Measurements from ENCODE around the gene SCG3. TPM values are rescaled to one million over a fixed set of nuclear protein-coding genes. Genes with fewer than 3 reads are reported as not detected.

The SCG3 gene
- polyA plus RNA-seq, 2 of the 4 experiments (the other 2 are of a cell fraction), result 0.03 TPM; not detected in 1

DNA sequence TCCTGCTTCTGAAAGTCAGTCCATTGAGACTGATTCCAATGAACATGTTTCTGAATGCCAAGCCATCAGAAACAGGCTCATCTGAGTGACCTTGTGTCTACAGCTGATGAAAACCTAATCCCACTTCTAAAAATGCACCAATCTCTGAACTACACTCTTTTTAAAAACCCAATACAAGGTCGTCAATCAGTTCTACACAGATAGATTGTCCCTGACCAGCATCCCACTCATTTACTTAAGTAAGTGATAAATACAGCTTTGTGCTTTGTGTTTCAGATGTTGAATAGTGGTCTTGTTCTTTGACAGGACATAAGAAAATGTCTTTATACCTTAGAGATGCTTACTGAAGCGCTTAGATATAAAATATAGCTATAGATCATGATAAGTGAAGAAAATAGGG, 20.2 kb upstream of the SCG3 start (continued):
- TF ChIP-seq TFCP2L1 (CRISPR knock-in tag; IDR thresholded peaks at IDR 0.05) (no peak), MAZ (IDR thresholded peaks at IDR 0.05; ENCODE audit: borderline replicate concordance, low read depth, low read length) (no peak), EHF (CRISPR knock-in tag; IDR thresholded peaks at IDR 0.05) (no peak), TP53 (CRISPR knock-in tag; IDR thresholded peaks at IDR 0.05) (no peak), HOXB13 (CRISPR knock-in tag; IDR thresholded peaks at IDR 0.05; ENCODE audit: low read depth) (no peak), POLR2AphosphoS2 (conservative IDR thresholded peaks at IDR 0.05; ENCODE audit: low read length) (no peak), CEBPB (IDR thresholded peaks at IDR 0.05) (no peak), SMC3 (IDR thresholded peaks at IDR 0.05) (no peak)

DNA sequence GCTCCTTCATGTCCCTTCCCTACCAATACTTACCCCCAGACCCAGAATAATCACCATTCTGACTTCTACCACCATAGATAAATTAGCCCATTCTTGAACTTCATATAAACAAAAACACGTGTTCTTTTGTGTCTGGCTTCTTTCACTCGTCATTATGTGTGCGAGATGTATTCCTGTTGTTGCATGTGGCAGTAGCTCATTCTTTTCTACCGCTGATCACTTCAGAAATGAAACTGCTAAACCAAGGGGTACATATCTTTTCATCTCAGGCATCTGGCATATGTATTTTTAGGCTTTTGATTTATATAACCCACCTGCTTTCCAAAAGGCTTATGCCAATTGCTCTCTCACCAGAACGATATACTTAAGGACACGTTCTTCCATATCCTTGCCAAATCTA, 13.8 kb upstream of the SCG3 start:
- TF ChIP-seq FOSL2 (IDR thresholded peaks at IDR 0.05) (no peak), FOSL2 (CRISPR knock-in tag; IDR thresholded peaks at IDR 0.05) (no peak), BHLHE40 (IDR thresholded peaks at IDR 0.05; ENCODE audit: low read depth, low read length) (no peak), FOXS1 (CRISPR knock-in tag; IDR thresholded peaks at IDR 0.05) (no peak), RNF2 (IDR thresholded peaks at IDR 0.05; ENCODE audit: borderline replicate concordance, low read depth) (no peak), PHF8 (IDR thresholded peaks at IDR 0.05; ENCODE audit: borderline replicate concordance, low read depth) (no peak), ESRRA (IDR thresholded peaks at IDR 0.05; ENCODE audit: borderline replicate concordance, low read length) (no peak), NPAS2 (CRISPR knock-in tag; IDR thresholded peaks at IDR 0.05; ENCODE audit: borderline replicate concordance) (no peak), CHD4 (IDR thresholded peaks at IDR 0.05; ENCODE audit: borderline replicate concordance) (no peak)
- TF ChIP-seq, protein P1, sequence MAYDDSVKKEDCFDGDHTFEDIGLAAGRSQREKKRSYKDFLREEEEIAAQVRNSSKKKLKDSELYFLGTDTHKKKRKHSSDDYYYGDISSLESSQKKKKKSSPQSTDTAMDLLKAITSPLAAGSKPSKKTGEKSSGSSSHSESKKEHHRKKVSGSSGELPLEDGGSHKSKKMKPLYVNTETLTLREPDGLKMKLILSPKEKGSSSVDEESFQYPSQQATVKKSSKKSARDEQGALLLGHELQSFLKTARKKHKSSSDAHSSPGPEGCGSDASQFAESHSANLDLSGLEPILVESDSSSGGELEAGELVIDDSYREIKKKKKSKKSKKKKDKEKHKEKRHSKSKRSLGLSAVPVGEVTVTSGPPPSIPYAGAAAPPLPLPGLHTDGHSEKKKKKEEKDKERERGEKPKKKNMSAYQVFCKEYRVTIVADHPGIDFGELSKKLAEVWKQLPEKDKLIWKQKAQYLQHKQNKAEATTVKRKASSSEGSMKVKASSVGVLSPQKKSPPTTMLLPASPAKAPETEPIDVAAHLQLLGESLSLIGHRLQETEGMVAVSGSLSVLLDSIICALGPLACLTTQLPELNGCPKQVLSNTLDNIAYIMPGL (CRISPR knock-in tag; IDR thresholded peaks at IDR 0.05; ENCODE audit: borderline replicate concordance), result no peak
- TF ChIP-seq, protein P2, sequence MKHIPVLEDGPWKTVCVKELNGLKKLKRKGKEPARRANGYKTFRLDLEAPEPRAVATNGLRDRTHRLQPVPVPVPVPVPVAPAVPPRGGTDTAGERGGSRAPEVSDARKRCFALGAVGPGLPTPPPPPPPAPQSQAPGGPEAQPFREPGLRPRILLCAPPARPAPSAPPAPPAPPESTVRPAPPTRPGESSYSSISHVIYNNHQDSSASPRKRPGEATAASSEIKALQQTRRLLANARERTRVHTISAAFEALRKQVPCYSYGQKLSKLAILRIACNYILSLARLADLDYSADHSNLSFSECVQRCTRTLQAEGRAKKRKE (CRISPR knock-in tag; IDR thresholded peaks at IDR 0.05; ENCODE audit: low read depth), result no peak
- TF ChIP-seq, protein P3, sequence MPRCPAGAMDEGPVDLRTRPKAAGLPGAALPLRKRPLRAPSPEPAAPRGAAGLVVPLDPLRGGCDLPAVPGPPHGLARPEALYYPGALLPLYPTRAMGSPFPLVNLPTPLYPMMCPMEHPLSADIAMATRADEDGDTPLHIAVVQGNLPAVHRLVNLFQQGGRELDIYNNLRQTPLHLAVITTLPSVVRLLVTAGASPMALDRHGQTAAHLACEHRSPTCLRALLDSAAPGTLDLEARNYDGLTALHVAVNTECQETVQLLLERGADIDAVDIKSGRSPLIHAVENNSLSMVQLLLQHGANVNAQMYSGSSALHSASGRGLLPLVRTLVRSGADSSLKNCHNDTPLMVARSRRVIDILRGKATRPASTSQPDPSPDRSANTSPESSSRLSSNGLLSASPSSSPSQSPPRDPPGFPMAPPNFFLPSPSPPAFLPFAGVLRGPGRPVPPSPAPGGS (IDR thresholded peaks at IDR 0.05), result no peak
- DNase-seq (ENCODE audit: low read depth in 1 of 2, low spot score in 1 of 2), result no peak
- ATAC-seq, result no peak
- WGBS (ENCODE audit: missing lambda C conversion rate), result 48% methylated on average over 6 of the region's 6 CpGs
- POLR2A ChIA-PET, result no interaction called here
- Histone ChIP-seq H3K9me3 (no peaks in the 10 kb centered on the region), H3K27ac (no peak overlapping the region), H3K4me2 (no peak overlapping the region), H3K4me3 (no peak overlapping the region), H3K4me1 (no peaks in the 10 kb centered on the region)
- CTCF ChIA-PET, result interaction anchor here (0.5 to 2.2 kb wide), 2 partner anchors 17 to 20 kb away, joined by 3 to 9 read pairs; no protein-coding TSS in a partner anchor
- FAIRE-seq, result no peak

DNA sequence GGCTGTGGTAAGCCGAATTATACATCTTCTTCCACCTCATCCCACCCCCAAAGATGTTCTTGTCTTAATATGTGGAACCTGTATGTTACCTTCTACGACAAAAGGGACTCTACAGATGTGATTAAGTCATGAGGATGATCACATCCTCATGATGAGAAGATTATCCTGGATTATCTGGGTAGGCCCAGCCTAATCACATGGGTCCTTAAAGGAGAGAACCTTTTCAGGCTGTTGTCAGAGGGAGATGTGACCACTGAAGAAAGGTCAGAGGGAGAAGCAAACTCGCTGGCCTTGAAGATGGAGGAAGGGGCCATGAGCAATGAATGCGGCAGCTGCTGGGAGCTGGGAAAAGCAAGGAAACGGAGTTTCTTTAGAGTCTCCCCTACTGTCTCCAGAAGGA, 12.9 kb upstream of the SCG3 start:
- ATAC-seq, result no peak
- TF ChIP-seq EHF (CRISPR knock-in tag; IDR thresholded peaks at IDR 0.05), result no peak
- no peak for TF ChIP-seq CHD2 (IDR thresholded peaks at IDR 0.05; ENCODE audit: low read length, partially characterized antibody)
- no peak for TF ChIP-seq POLR2A (IDR thresholded peaks at IDR 0.05; ENCODE audit: low read length)
- no peak for TF ChIP-seq BHLHE40 (IDR thresholded peaks at IDR 0.05; ENCODE audit: low read depth, low read length)
- TF ChIP-seq MAFK (IDR thresholded peaks at IDR 0.05; ENCODE audit: partially characterized antibody), result no peak
- 46% methylated on average over 5 of the region's 5 CpGs for WGBS (ENCODE audit: missing lambda C conversion rate)
- H3K4me3 ChIP-seq, result no peak overlapping the region
- DNase-seq (ENCODE audit: low read depth in 1 of 2, low spot score in 1 of 2), result no peak
- CTCF ChIA-PET, result interaction anchor here (0.9 to 2.8 kb wide), 3 partner anchors 18 to 108 kb away, joined by 3 to 25 read pairs (median 3); no protein-coding TSS in a partner anchor
- no peak for FAIRE-seq
- no peaks in the 10 kb centered on the region for H3K4me1 ChIP-seq
- no peak overlapping the region for H3K4me2 ChIP-seq
- no peak overlapping the region for H3K27ac ChIP-seq
- no peaks in the 10 kb centered on the region for H3K9me3 ChIP-seq
- POLR2A ChIA-PET, result no interaction called here

Measured in A549 (cell line).